Transverse colon (tissue), 4 donors: Measurements from ENCODE around the gene LRPAP1. TPM values are rescaled to one million over a fixed set of nuclear protein-coding genes. Genes with fewer than 3 reads are reported as not detected.

Experiments used
- DNase-seq: peaks from one replicate; pipeline ENCODE4 v3.0.0-alpha.2; 2019
- H3K27ac ChIP-seq, 4 donors: fragments of 200-600 bp; sonication (generic); 2 replicates each; pipeline ENCODE4 v1.5.1; 2016 to 2018; ENCODE audit warnings: inconsistent platforms in 4 of 4
- H3K27me3 ChIP-seq: fragments of 200-600 bp; sonication (generic); 2 replicates; pipeline ENCODE4 v1.5.1; 2017; ENCODE audit warnings: inconsistent platforms
- H3K36me3 ChIP-seq, 4 donors: fragments of 200-600 bp; sonication (generic); 2 replicates each; pipeline ENCODE4 v1.5.1; 2017 to 2019; ENCODE audit warnings: inconsistent platforms in 4 of 4
- H3K4me1 ChIP-seq, 4 donors: fragments of 200-600 bp; sonication (generic); 2 replicates each; pipeline ENCODE4 v1.5.1; 2017 to 2020; ENCODE audit warnings: inconsistent platforms in 4 of 4
- H3K4me3 ChIP-seq, 4 donors: fragments of 200-600 bp; sonication (generic); 1 replicate in 1 of 4; 2 replicates in 3 of 4; pipeline versions ENCODE4 v1.5.1 to v1.6.1; 2017 to 2019; ENCODE audit warnings: inconsistent platforms in 4 of 4
- H3K9me3 ChIP-seq, 2 donors: fragments of 200-600 bp; sonication (generic); 2 replicates each; pipeline ENCODE4 v1.5.1; 2017 to 2019; ENCODE audit warnings: inconsistent platforms in 2 of 2
- CTCF ChIP-seq, 5 experiments: fragments of 200-600 bp in 3 of 5; fragments of 450-650 bp in 2 of 5; sonication (generic) in 3 of 5; IDR thresholded peaks; 1 replicate in 2 of 5; 2 replicates in 3 of 5; pipeline ENCODE4 v1.5.1; 2016 to 2017; ENCODE audit warnings: antibody characterized with exemption in 5 of 5, inconsistent platforms in 3 of 5, mild to moderate bottlenecking in 2 of 5, moderate library complexity in 1 of 5
- EP300 ChIP-seq: sonication (generic); formaldehyde crosslinking; IDR thresholded peaks from one replicate; pipeline ENCODE4 v1.6.1; 2017; ENCODE audit warnings: antibody characterized with exemption, low read depth
- POLR2A ChIP-seq: fragments of 450-650 bp; IDR thresholded peaks from one replicate; pipeline ENCODE4 v1.6.1; 2016; ENCODE audit warnings: antibody characterized with exemption, mild to moderate bottlenecking, moderate library complexity
- POLR2AphosphoS5 ChIP-seq, 3 donors: sonication (generic); formaldehyde crosslinking; IDR thresholded peaks; one replicate each; pipeline ENCODE4 v1.6.1; 2016; ENCODE audit warnings: antibody characterized with exemption in 3 of 3
- WGBS, 2 donors: methylation state at CpG; one replicate each; pipeline ENCODE4 v1.1.5; 2018; ENCODE audit warnings: low coverage in 1 of 2; 5-methylcytosine and 5-hydroxymethylcytosine counted together
- in situ Hi-C, 4 donors: fragments of 200-750 bp; cut with MboI; loops; one replicate each; pipeline versions ENCODE4 v1.15.0 to v1.15.1; 2017; ENCODE audit warnings: low sequenced_read_pairs in 3 of 4, low pct_ligation_motif_present in 1 of 4, low pct_unique_long_range_greater_than_20kb in 1 of 4
- intact Hi-C: fragments of 100-400 bp; cut with DNase I; formaldehyde crosslinking; loops from one replicate; pipeline ENCODE4 v1.15.1; 2023; ENCODE audit warnings: low total_unique reads
- total RNA-seq, 4 donors: library from RNA; depleted of rRNA; stranded (reverse); fragments of >200 nt; gene quantifications; one replicate each; pipeline ENCODE4 v1.1.0, GENCODE V29; 2016

LRPAP1 gene
- total RNA-seq, 4 donors from 2014 or later, result 98.6 to 140 (median 115) TPM

- in situ Hi-C loops (no loop called here), intact Hi-C loops (no loop called here)
- 91 to 100% methylated on average over 2 to 29 of the region's 31 CpGs for WGBS, 2 donors
- H3K4me3 ChIP-seq, result no peak overlapping the region
- DNase-seq, result peak; percentile 8
- no peak overlapping the region for H3K27ac ChIP-seq
- H3K9me3 ChIP-seq, result no peaks in the 10 kb centered on the region
- H3K4me1 ChIP-seq, result no peaks in the 10 kb centered on the region
- peaks cover 0 to 52% (median 32%) of the 10 kb centered on the region in 4 donors for H3K36me3 ChIP-seq
- TF ChIP-seq POLR2AphosphoS5 (IDR thresholded peaks at IDR 0.05) (no peak), CTCF (IDR thresholded peaks at IDR 0.05) (no peak)
- H3K27me3 ChIP-seq, result no peaks in the 10 kb centered on the region
These were observed 11.2 kb downstream of the LRPAP1 start for GRCh38 chr4:3520796-3521600.

- WGBS, 2 donors, result 85% methylated on average over 11 of the region's 11 CpGs; no CpG with 5 or more reads in 1 of the 2 donors
- TF ChIP-seq CTCF (IDR thresholded peaks at IDR 0.05), result no peak
- TF ChIP-seq POLR2A, result no peak
- TF ChIP-seq POLR2AphosphoS5 (IDR thresholded peaks at IDR 0.05), result no peak
- TF ChIP-seq EP300, result no peak
- H3K36me3 ChIP-seq, result peaks cover 0 to 55% (median 33%) of the 10 kb centered on the region in 4 donors
These were observed 11.9 kb downstream of the LRPAP1 start for GRCh38 chr4:3520276-3520675.

GRCh38 chr4:3519468-3520264 is 12.6 kb downstream of the LRPAP1 start:
- H3K36me3 ChIP-seq, result peaks cover 0 to 61% (median 34%) of the 10 kb centered on the region in 4 donors
- intact Hi-C loops (no loop called here), in situ Hi-C loops (no loop called here)
- H3K4me3 ChIP-seq, result no peak overlapping the region
- H3K4me1 ChIP-seq, result no peaks in the 10 kb centered on the region
- H3K27me3 ChIP-seq, result no peaks in the 10 kb centered on the region
- peak; percentile 3 for DNase-seq
- H3K9me3 ChIP-seq, result no peaks in the 10 kb centered on the region
- 93% methylated on average over 23 of the region's 23 CpGs; no CpG with 5 or more reads in 1 of the 2 donors for WGBS, 2 donors
- TF ChIP-seq EP300, result no peak
- TF ChIP-seq POLR2AphosphoS5 (IDR thresholded peaks at IDR 0.05), result no peak
- TF ChIP-seq CTCF (IDR thresholded peaks at IDR 0.05), result no peak
- TF ChIP-seq POLR2A, result no peak
- no peak overlapping the region for H3K27ac ChIP-seq

More at GRCh38 chr4:3520276-3520675, 11.9 kb downstream of the LRPAP1 start:
- Histone ChIP-seq H3K27me3 (no peaks in the 10 kb centered on the region), H3K4me3 (no peak overlapping the region), H3K4me1 (no peaks in the 10 kb centered on the region), H3K27ac (no peak overlapping the region), H3K9me3 (no peaks in the 10 kb centered on the region)
- intact Hi-C loops, result no loop called here
- in situ Hi-C loops, result no loop called here
- DNase-seq, result no peak

- Histone ChIP-seq H3K36me3 (peaks cover 0 to 63% (median 35%) of the 10 kb centered on the region in 4 donors), H3K27me3 (no peaks in the 10 kb centered on the region), H3K4me1 (no peaks in the 10 kb centered on the region), H3K27ac (no peak overlapping the region), H3K4me3 (no peak overlapping the region), H3K9me3 (no peaks in the 10 kb centered on the region)
- intact Hi-C loops (no loop called here), in situ Hi-C loops (no loop called here)
- DNase-seq, result peak; percentile 4
- 93% methylated on average over 18 of the region's 18 CpGs; no CpG with 5 or more reads in 1 of the 2 donors for WGBS, 2 donors
- no peak for TF ChIP-seq EP300
- TF ChIP-seq POLR2A, result no peak
- no peak for TF ChIP-seq POLR2AphosphoS5 (IDR thresholded peaks at IDR 0.05)
- no peak for TF ChIP-seq CTCF (IDR thresholded peaks at IDR 0.05)
These were observed 13.3 kb downstream of the LRPAP1 start for GRCh38 chr4:3518941-3519340.
